Caco-2 (cell line): Measurements from ENCODE around the gene TMEM179B. TPM values are rescaled to one million over a fixed set of nuclear protein-coding genes. Genes with fewer than 3 reads are reported as not detected.

Source experiments
- BruUV-seq: library from RNA; stranded (reverse); fragments of 400-500 nt; replicated peaks from 2 replicates; lab custom pipeline; 2021; lab: Mats Ljungman, UMichigan
- CTCF ChIA-PET: fragments of 300-600 bp; sonication (Branson Sonifier 250); formaldehyde crosslinking; loops from one replicate; lab custom pipeline; 2022; ENCODE audit warnings: antibody characterized with exemption; lab: Charles Lee
- POLR2A ChIA-PET: fragments of 300-600 bp; sonication (Branson Sonifier 250); formaldehyde crosslinking; loops from one replicate; lab custom pipeline; 2022; ENCODE audit warnings: antibody characterized with exemption; lab: Charles Lee
- DNase-seq, 2 experiments: peaks; one replicate each; pipeline versions ENCODE4 v3.0.0 to v3.0.0-alpha.2; 2020 to 2022
- H3K27me3 ChIP-seq: replicated peaks from 2 replicates; pipeline ENCODE4 v1.6.0; 2011; ENCODE audit warnings: low read length; ENCODE audit not compliant: control insufficient read depth, insufficient read depth
- H3K36me3 ChIP-seq: 2 replicates; pipeline ENCODE4 v1.5.1; 2011; ENCODE audit warnings: low read length; ENCODE audit not compliant: control insufficient read depth, insufficient read depth
- H3K4me1 ChIP-seq: fragments of 250-450 bp; sonication (Bioruptor Pico); 2 replicates; pipeline ENCODE4 v1.5.1; 2020; ENCODE audit warnings: mild to moderate bottlenecking
- H3K4me3 ChIP-seq: 2 replicates; pipeline ENCODE4 v1.5.1; 2011; ENCODE audit warnings: low read depth, mild to moderate bottlenecking, control low read depth, low read length
- H3K9me3 ChIP-seq: fragments of 250-450 bp; sonication (Bioruptor Pico); 2 replicates; pipeline ENCODE4 v1.5.1; 2020; ENCODE audit warnings: mild to moderate bottlenecking, moderate library complexity
- H3K27ac Mint-ChIP-seq: one replicate; pipeline ENCODE4 v1.8.0; 2022; ENCODE audit warnings: mixed read lengths; ENCODE audit not compliant: unreplicated experiment
- H3K27me3 Mint-ChIP-seq: one replicate; pipeline ENCODE4 v1.8.0; 2022; ENCODE audit warnings: mixed read lengths; ENCODE audit not compliant: insufficient read depth, unreplicated experiment
- H3K36me3 Mint-ChIP-seq: one replicate; pipeline ENCODE4 v1.8.0; 2022; ENCODE audit warnings: mild to moderate bottlenecking, mixed read lengths; ENCODE audit not compliant: insufficient read depth, unreplicated experiment
- H3K4me1 Mint-ChIP-seq: one replicate; pipeline ENCODE4 v1.8.0; 2022; ENCODE audit warnings: low read depth, mixed read lengths; ENCODE audit not compliant: unreplicated experiment
- H3K4me3 Mint-ChIP-seq: one replicate; pipeline ENCODE4 v1.8.0; 2022; ENCODE audit warnings: mild to moderate bottlenecking, moderate library complexity, mixed read lengths; ENCODE audit not compliant: unreplicated experiment
- H3K9me3 Mint-ChIP-seq: one replicate; pipeline ENCODE4 v1.8.0; 2022; ENCODE audit warnings: mixed read lengths; ENCODE audit not compliant: unreplicated experiment
- CTCF ChIP-seq, 2 experiments: fragments of 200-600 bp in 1 of 2; IDR thresholded peaks; 1 replicate in 1 of 2; 2 replicates in 1 of 2; pipeline versions ENCODE4 v1.5.1 to v1.8.0; 2011 to 2022; ENCODE audit warnings: antibody characterized with exemption in 1 of 2, control low read depth in 1 of 2, inconsistent platforms in 1 of 2, low read depth in 1 of 2, low read length in 1 of 2, mild to moderate bottlenecking in 1 of 2, moderate library complexity in 1 of 2; ENCODE audit not compliant: insufficient read depth in 1 of 2, severe bottlenecking in 1 of 2, unreplicated experiment in 1 of 2
- intact Hi-C: fragments of 100-400 bp; cut with micrococcal nuclease; formaldehyde crosslinking; loops from one replicate; pipeline ENCODE4 v1.10.0; 2022; ENCODE audit not compliant: unreplicated experiment
- total RNA-seq: library from RNA; stranded (reverse); gene quantifications from 2 replicates; pipeline ENCODE4 v1.2.3, GENCODE V29; 2022

The TMEM179B gene
- total RNA-seq, 1 experiment from 2014 or later = 68.4 TPM

- peak in 1 of 2 experiments; percentile 19 for TF ChIP-seq CTCF (IDR thresholded peaks at IDR 0.05; ENCODE audit: insufficient read depth in 1 of 2, low read depth in 1 of 2, low read length in 1 of 2, severe bottlenecking in 1 of 2, unreplicated experiment in 1 of 2)
- peaks cover 90% of the 10 kb centered on the region for H3K36me3 Mint-ChIP-seq
- H3K4me3 Mint-ChIP-seq = peak within 1 kb of the TSS; percentile 83
- peak; percentile 84 to 92 for DNase-seq
- H3K27me3 Mint-ChIP-seq = no peaks in the 10 kb centered on the region
- intact Hi-C loops = loop anchor here (1.0 kb wide), 2 partner anchors 14 to 71 kb away; partner anchors contain the start of gene NXF1
- no TSS peak for BruUV-seq
- Histone ChIP-seq H3K4me1 (peaks cover 5% of the 10 kb centered on the region), H3K36me3 (peaks cover 6% of the 10 kb centered on the region; the same call in 1 of the 2 replicates), H3K9me3 (no peaks in the 10 kb centered on the region), H3K27me3 (no peaks in the 10 kb centered on the region), H3K4me3 (peak within 1 kb of the TSS; percentile 81)
- H3K4me1 Mint-ChIP-seq = peaks cover 14% of the 10 kb centered on the region
- ChIA-PET POLR2A (interaction anchor here (0.6 to 1.6 kb wide), 7 partner anchors 20 to 65 kb away, joined by 3 to 5 read pairs (median 4); partner anchors contain the start of genes POLR2G, STX5 and TAF6L), CTCF (interaction anchor here (0.9 kb wide), 1 partner anchor 22 kb away, joined by 3 read pairs; no protein-coding TSS in a partner anchor)
- H3K9me3 Mint-ChIP-seq = no peaks in the 10 kb centered on the region
- peak within 1 kb of the TSS; percentile 93 for H3K27ac Mint-ChIP-seq
Measured at GRCh38 chr11:62791501-62792201, 4.4 kb downstream of the TMEM179B start, which contains the start of gene TMEM223. Gene TMEM223 (minus strand): TSS chr11:62792006. CDS start chr11:62791994, 12 bp downstream.

- H3K36me3 ChIP-seq = peaks cover 6% of the 10 kb centered on the region; the same call in 1 of the 2 replicates
- H3K4me1 ChIP-seq = peaks cover 5% of the 10 kb centered on the region
- H3K9me3 ChIP-seq = no peaks in the 10 kb centered on the region
- POLR2A ChIA-PET = interaction anchor here (0.7 to 1.6 kb wide), 4 partner anchors 30 to 86 kb away, joined by 3 to 6 read pairs (median 4); partner anchors contain the start of genes POLR2G and STX5
- Mint-ChIP-seq H3K27me3 (no peaks in the 10 kb centered on the region), H3K4me3 (peak overlapping the region; percentile 83), H3K9me3 (no peaks in the 10 kb centered on the region), H3K4me1 (peaks cover 14% of the 10 kb centered on the region), H3K36me3 (peaks cover 90% of the 10 kb centered on the region), H3K27ac (peak overlapping the region; percentile 93)
- DNase-seq = no peak
- CTCF ChIA-PET = no interaction called here
- H3K27me3 ChIP-seq = no peaks in the 10 kb centered on the region
- peak overlapping the region; percentile 1; the same call in 1 of the 2 replicates for H3K4me3 ChIP-seq
- no peak for TF ChIP-seq CTCF (IDR thresholded peaks at IDR 0.05; ENCODE audit: insufficient read depth in 1 of 2, low read depth in 1 of 2, low read length in 1 of 2, severe bottlenecking in 1 of 2, unreplicated experiment in 1 of 2)
- intact Hi-C loops = loop anchor here (1.0 kb wide), 2 partner anchors 13 to 70 kb away; partner anchors contain the start of gene NXF1
- BruUV-seq = no TSS peak
Measured at GRCh38 chr11:62792202-62792575, 5.0 kb downstream of the TMEM179B start.

- Histone ChIP-seq H3K4me1 (peaks cover 5% of the 10 kb centered on the region), H3K27me3 (no peaks in the 10 kb centered on the region), H3K36me3 (peaks cover 5% of the 10 kb centered on the region; the same call in 1 of the 2 replicates), H3K9me3 (no peaks in the 10 kb centered on the region), H3K4me3 (no peak overlapping the region)
- Mint-ChIP-seq H3K36me3 (peaks cover 97% of the 10 kb centered on the region), H3K9me3 (no peaks in the 10 kb centered on the region), H3K27me3 (no peaks in the 10 kb centered on the region), H3K27ac (peak overlapping the region; percentile 19), H3K4me3 (no peak overlapping the region), H3K4me1 (peaks cover 14% of the 10 kb centered on the region)
- POLR2A ChIA-PET = interaction anchor here (0.7 to 1.2 kb wide), 3 partner anchors 12 to 1447 kb away, joined by 3 to 6 read pairs (median 4); partner anchors contain the start of genes FKBP2 and STX5
- CTCF ChIA-PET = interaction anchor here (0.5 to 1.2 kb wide), 3 partner anchors 16 to 902 kb away, joined by 3 to 9 read pairs (median 4); no protein-coding TSS in a partner anchor
- no TSS peak for BruUV-seq
- intact Hi-C loops = no loop called here
- TF ChIP-seq CTCF (IDR thresholded peaks at IDR 0.05; ENCODE audit: insufficient read depth in 1 of 2, low read depth in 1 of 2, low read length in 1 of 2, severe bottlenecking in 1 of 2, unreplicated experiment in 1 of 2) = no peak
- DNase-seq = no peak
Measured at GRCh38 chr11:62794201-62794775, 7.1 kb downstream of the TMEM179B start.
